K562 (cell line): ENCODE measurements around the gene PRDX2. TPM values are rescaled to one million over a fixed set of nuclear protein-coding genes. Genes with fewer than 3 reads are reported as not detected.

Experiments used
- BACH1 ChIP-seq: fragments of 200-800 bp; sonication (Bioruptor generic); IDR thresholded peaks from 2 replicates; pipeline ENCODE4 v1.6.1; 2016; ENCODE audit warnings: missing genetic modification characterization, missing compliant biosample characterization
- HDGF ChIP-seq: fragments of 450-650 bp; IDR thresholded peaks from 2 replicates; pipeline ENCODE4 v1.6.1; 2016
- MTA3 ChIP-seq: fragments of 450-650 bp; formaldehyde crosslinking; IDR thresholded peaks from 2 replicates; pipeline ENCODE4 v1.6.1; 2017; ENCODE audit warnings: mild to moderate bottlenecking, borderline replicate concordance
- PHF21A ChIP-seq: fragments of 450-650 bp; IDR thresholded peaks from 2 replicates; pipeline ENCODE4 v1.6.1; 2017; ENCODE audit warnings: low read depth, borderline replicate concordance
- SIX5 ChIP-seq, 2 experiments: IDR thresholded peaks; 2 replicates each; pipeline ENCODE4 v1.6.1; 2011; ENCODE audit warnings: low read length in 2 of 2, borderline replicate concordance in 1 of 2, low read depth in 1 of 2, mild to moderate bottlenecking in 1 of 2, moderate library complexity in 1 of 2; ENCODE audit not compliant: insufficient read depth in 1 of 2
- TBL1XR1 ChIP-seq, 2 experiments: IDR thresholded peaks; 2 replicates each; pipeline ENCODE4 v1.6.1; 2012; ENCODE audit warnings: improper control_type of control experiment in 2 of 2, low read length in 2 of 2, mild to moderate bottlenecking in 1 of 2
- TOE1 ChIP-seq, 2 experiments: fragments of 450-650 bp in 1 of 2; sonication (generic) in 1 of 2; formaldehyde crosslinking in 1 of 2; IDR thresholded peaks; 2 replicates each; pipeline versions ENCODE4 v1.7.1 to v1.8.0; 2016 to 2022; ENCODE audit warnings: borderline replicate concordance in 2 of 2, mild to moderate bottlenecking in 2 of 2, antibody characterized with exemption in 1 of 2, inconsistent platforms in 1 of 2, low read depth in 1 of 2, missing genetic modification reagents in 1 of 2, moderate library complexity in 1 of 2
- ZFP36 ChIP-seq: fragments of 150-350 bp; IDR thresholded peaks from 2 replicates; pipeline ENCODE4 v1.6.1; 2018; ENCODE audit warnings: low read length, low read depth; ENCODE audit not compliant: partially characterized antibody
- ZNF696 ChIP-seq: fragments of 250-450 bp; sonication (Bioruptor Pico); conservative IDR thresholded peaks from 2 replicates; pipeline ENCODE4 v1.4.0; 2020; ENCODE audit warnings: mild to moderate bottlenecking, moderate library complexity
- ZNF76 ChIP-seq: fragments of 250-450 bp; sonication (Bioruptor Pico); IDR thresholded peaks from 2 replicates; pipeline ENCODE4 v1.4.0; 2020; ENCODE audit warnings: mild to moderate bottlenecking, moderate library complexity, borderline replicate concordance
- ZSCAN29 ChIP-seq: fragments of 450-650 bp; IDR thresholded peaks from 2 replicates; pipeline ENCODE4 v1.6.1; 2017
- polyA plus RNA-seq, 8 experiments: library from polyadenylated mRNA; depleted of rRNA in 4 of 8; stranded (reverse) in 5 of 8; unstranded in 3 of 8; fragments of >200 nt; fragmentation: Nextera tagmentation in 2 of 8; fragmentation: Illumina TruSeq in 1 of 8; extraction: Ambion mirVana in 2 of 8; extraction: Trizol in 1 of 8; gene quantifications; 2 replicates each; pipeline versions ENCODE4 v1.2.1 to v1.2.3, GENCODE V29; 2011 to 2014; ENCODE audit warnings: inconsistent platforms in 1 of 8, missing spikeins in 1 of 8
- total RNA-seq, 7 experiments: library from RNA; depleted of rRNA in 6 of 7; stranded (reverse); fragments of >200 nt in 6 of 7; fragmentation: Illumina TruSeq in 2 of 7; extraction: Trizol in 2 of 7; gene quantifications; 2 replicates each; pipeline versions ENCODE4 v1.2.1 to v1.2.3, GENCODE V29; 2011 to 2021; ENCODE audit warnings: low replicate concordance in 1 of 7
- TF ChIP-seq, protein P1 (sequence below), 2 experiments: fragments of 150-350 bp in 1 of 2; IDR thresholded peaks; 2 replicates each; pipeline ENCODE4 v1.6.1; 2012 to 2016; ENCODE audit warnings: low read depth in 2 of 2, low read length in 2 of 2, mild to moderate bottlenecking in 1 of 2, moderate library complexity in 1 of 2
- TF ChIP-seq, protein P2 (sequence below): fragments of 450-650 bp; IDR thresholded peaks from 2 replicates; pipeline ENCODE4 v1.6.1; 2016
- TF ChIP-seq, protein P3 (sequence below): fragments of 250-450 bp; sonication (Bioruptor Pico); IDR thresholded peaks from 2 replicates; pipeline ENCODE4 v1.8.0; 2021; ENCODE audit warnings: moderate library complexity, mild to moderate bottlenecking, inconsistent platforms

Gene PRDX2
- total and polyA plus RNA-seq, 9 of the 15 experiments (the other 6 are each of a cell fraction or from before 2014, with no cell fraction given): 206 to 1,183 (median 415) TPM

DNA sequence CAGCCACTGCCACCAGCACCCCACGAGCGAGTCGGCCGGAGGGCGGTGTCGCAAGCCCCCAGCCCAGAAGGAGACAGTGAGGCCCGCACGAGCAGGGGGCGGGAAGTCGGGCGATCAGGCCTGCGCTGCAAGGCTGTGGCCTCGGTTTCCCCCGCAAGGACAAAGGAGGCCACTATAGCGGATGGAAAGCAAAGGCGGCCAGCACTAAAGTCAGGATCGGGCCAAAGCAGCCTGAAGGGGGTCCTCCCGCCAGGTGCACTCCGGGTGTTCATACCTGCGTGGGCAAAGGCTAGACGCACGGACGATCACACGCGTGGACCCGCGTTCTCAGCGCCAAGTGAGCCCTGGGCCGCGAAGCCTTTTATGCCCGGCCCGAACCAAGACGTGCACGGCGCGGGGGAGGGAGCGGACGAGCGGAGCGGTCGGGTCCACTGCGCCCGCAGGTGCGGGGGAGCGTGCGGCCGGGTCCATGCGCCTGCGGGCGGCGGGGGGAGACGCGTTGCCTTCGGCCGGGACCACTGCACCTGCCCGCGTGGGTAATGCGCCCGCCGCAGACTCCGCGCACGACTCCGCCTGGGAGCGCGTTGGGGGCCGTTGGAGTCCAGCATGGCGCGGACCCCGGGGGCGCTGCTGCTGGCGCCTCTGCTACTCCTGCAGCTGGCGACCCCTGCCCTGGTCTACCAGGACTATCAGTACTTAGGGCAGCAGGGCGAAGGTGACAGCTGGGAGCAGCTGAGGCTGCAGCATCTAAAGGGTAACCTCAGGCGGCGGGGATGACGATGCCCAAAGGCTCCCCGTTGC is at the start of gene PRDX2, which contains the start of gene THSD8 (continued):
- TF ChIP-seq, protein P1, sequence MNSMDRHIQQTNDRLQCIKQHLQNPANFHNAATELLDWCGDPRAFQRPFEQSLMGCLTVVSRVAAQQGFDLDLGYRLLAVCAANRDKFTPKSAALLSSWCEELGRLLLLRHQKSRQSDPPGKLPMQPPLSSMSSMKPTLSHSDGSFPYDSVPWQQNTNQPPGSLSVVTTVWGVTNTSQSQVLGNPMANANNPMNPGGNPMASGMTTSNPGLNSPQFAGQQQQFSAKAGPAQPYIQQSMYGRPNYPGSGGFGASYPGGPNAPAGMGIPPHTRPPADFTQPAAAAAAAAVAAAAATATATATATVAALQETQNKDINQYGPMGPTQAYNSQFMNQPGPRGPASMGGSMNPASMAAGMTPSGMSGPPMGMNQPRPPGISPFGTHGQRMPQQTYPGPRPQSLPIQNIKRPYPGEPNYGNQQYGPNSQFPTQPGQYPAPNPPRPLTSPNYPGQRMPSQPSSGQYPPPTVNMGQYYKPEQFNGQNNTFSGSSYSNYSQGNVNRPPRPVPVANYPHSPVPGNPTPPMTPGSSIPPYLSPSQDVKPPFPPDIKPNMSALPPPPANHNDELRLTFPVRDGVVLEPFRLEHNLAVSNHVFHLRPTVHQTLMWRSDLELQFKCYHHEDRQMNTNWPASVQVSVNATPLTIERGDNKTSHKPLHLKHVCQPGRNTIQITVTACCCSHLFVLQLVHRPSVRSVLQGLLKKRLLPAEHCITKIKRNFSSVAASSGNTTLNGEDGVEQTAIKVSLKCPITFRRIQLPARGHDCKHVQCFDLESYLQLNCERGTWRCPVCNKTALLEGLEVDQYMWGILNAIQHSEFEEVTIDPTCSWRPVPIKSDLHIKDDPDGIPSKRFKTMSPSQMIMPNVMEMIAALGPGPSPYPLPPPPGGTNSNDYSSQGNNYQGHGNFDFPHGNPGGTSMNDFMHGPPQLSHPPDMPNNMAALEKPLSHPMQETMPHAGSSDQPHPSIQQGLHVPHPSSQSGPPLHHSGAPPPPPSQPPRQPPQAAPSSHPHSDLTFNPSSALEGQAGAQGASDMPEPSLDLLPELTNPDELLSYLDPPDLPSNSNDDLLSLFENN (IDR thresholded peaks at IDR 0.05; ENCODE audit: low read depth in 2 of 2, low read length in 2 of 2): 0 out of 4 replicates have a peak, but pooled peaks of 1 of the 2 experiments have one; percentile 41
- TF ChIP-seq ZSCAN29 (no peak), BACH1 (tag) (no peak), MTA3 (peak; percentile 97), TOE1 (IDR thresholded peaks at IDR 0.05; ENCODE audit: borderline replicate concordance) (peak; percentile 90), TOE1 (CRISPR knock-in tag; IDR thresholded peaks at IDR 0.05; ENCODE audit: borderline replicate concordance, low read depth) (no peak; the same call in 1 of the 2 replicates), TBL1XR1 (IDR thresholded peaks at IDR 0.05; ENCODE audit: low read length in 2 of 2) (peak in 1 of 2 experiments; percentile 39; a peak in 1 of 4 replicates), ZNF76 (CRISPR knock-in tag) (no peak), PHF21A (no peak), ZNF696 (CRISPR knock-in tag) (no peak), SIX5 (IDR thresholded peaks at IDR 0.05; ENCODE audit: borderline replicate concordance in 1 of 2, insufficient read depth in 1 of 2, low read depth in 1 of 2, low read length in 2 of 2) (peak; percentile 54 to 68; a peak in 3 of 4 replicates), HDGF (peak; percentile 67; the same call in 1 of the 2 replicates), ZFP36 (no peak)
- TF ChIP-seq, protein P2, sequence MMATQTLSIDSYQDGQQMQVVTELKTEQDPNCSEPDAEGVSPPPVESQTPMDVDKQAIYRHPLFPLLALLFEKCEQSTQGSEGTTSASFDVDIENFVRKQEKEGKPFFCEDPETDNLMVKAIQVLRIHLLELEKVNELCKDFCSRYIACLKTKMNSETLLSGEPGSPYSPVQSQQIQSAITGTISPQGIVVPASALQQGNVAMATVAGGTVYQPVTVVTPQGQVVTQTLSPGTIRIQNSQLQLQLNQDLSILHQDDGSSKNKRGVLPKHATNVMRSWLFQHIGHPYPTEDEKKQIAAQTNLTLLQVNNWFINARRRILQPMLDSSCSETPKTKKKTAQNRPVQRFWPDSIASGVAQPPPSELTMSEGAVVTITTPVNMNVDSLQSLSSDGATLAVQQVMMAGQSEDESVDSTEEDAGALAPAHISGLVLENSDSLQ: no peak
- TF ChIP-seq, protein P3, sequence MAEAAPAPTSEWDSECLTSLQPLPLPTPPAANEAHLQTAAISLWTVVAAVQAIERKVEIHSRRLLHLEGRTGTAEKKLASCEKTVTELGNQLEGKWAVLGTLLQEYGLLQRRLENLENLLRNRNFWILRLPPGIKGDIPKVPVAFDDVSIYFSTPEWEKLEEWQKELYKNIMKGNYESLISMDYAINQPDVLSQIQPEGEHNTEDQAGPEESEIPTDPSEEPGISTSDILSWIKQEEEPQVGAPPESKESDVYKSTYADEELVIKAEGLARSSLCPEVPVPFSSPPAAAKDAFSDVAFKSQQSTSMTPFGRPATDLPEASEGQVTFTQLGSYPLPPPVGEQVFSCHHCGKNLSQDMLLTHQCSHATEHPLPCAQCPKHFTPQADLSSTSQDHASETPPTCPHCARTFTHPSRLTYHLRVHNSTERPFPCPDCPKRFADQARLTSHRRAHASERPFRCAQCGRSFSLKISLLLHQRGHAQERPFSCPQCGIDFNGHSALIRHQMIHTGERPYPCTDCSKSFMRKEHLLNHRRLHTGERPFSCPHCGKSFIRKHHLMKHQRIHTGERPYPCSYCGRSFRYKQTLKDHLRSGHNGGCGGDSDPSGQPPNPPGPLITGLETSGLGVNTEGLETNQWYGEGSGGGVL (CRISPR knock-in tag): no peak
